Kidney (tissue), 14 donors: ENCODE measurements around the gene AGER. TPM values are rescaled to one million over a fixed set of nuclear protein-coding genes. Genes with fewer than 3 reads are reported as not detected.
"Not testable (repeated sequence)": the region's sequence is repeated elsewhere in the genome, so short reads cannot be mapped to it uniquely, and the experiment has no call there.

Source experiments
- DNase-seq, 5 donors: peaks; one replicate each; pipeline ENCODE4 v3.0.0-alpha.2; 2013 to 2020
- FAIRE-seq: peaks from 2 replicates; lab custom pipeline; 2012; peaks lifted over from hg19 to GRCh38; lab: Jason Lieb, UNC
- H3K27ac ChIP-seq, 2 donors: one replicate each; pipeline ENCODE4 v1.7.0; 2013; ENCODE audit warnings: low read depth in 2 of 2, low read length in 2 of 2, inconsistent platforms in 1 of 2
- H3K27me3 ChIP-seq: one replicate; pipeline ENCODE4 v1.7.1; 2013; ENCODE audit warnings: low read length, inconsistent platforms; ENCODE audit not compliant: control insufficient read depth, insufficient read depth
- H3K36me3 ChIP-seq, 3 donors: one replicate each; pipeline versions ENCODE4 v1.7.0 to v1.7.1; 2013; ENCODE audit warnings: low read length in 3 of 3, control low read depth in 1 of 3, inconsistent platforms in 1 of 3; ENCODE audit not compliant: insufficient read depth in 3 of 3, control insufficient read depth in 2 of 3
- H3K4me1 ChIP-seq, 3 donors: one replicate each; pipeline versions ENCODE4 v1.7.0 to v1.7.1; 2013; ENCODE audit warnings: low read length in 3 of 3, inconsistent platforms in 1 of 3, low read depth in 1 of 3; ENCODE audit not compliant: control insufficient read depth in 2 of 3, insufficient read depth in 2 of 3
- H3K4me3 ChIP-seq, 3 donors: one replicate each; pipeline versions ENCODE4 v1.7.0 to v1.8.1; 2013; ENCODE audit warnings: low read length in 3 of 3, control low read depth in 1 of 3, inconsistent platforms in 1 of 3
- H3K9ac ChIP-seq, 3 donors: one replicate each; pipeline versions ENCODE4 v1.7.0 to v1.7.1; 2013; ENCODE audit warnings: low read length in 3 of 3, control low read depth in 1 of 3, inconsistent platforms in 1 of 3
- H3K9me3 ChIP-seq, 3 donors: one replicate each; pipeline versions ENCODE4 v1.7.0 to v1.7.1; 2013; ENCODE audit warnings: low read length in 3 of 3, control low read depth in 1 of 3, inconsistent platforms in 1 of 3; ENCODE audit not compliant: control insufficient read depth in 2 of 3, insufficient read depth in 1 of 3
- CTCF ChIP-seq: IDR thresholded peaks from 3 replicates; pipeline ENCODE4 v1.5.1; 2012; ENCODE audit warnings: mild to moderate bottlenecking, moderate library complexity, borderline replicate concordance; ENCODE audit not compliant: insufficient read depth; ENCODE audit errors: extremely low read depth
- intact Hi-C: fragments of 100-400 bp; cut with DNase I; formaldehyde crosslinking; loops from one replicate; pipeline ENCODE4 v1.11.1; 2022
- polyA plus RNA-seq: library from polyadenylated mRNA; stranded (reverse); fragments of 350-450 nt; fragmentation: Illumina TruSeq; extraction: RNeasy Lipid Tissue Mini Kit (QIAGEN cat#74804); gene quantifications from one replicate; pipeline ENCODE4 v1.2.3, GENCODE V29; 2014; ENCODE audit warnings: low read depth, low replicate concordance; ENCODE audit not compliant: insufficient read depth
- total RNA-seq: library from RNA; stranded (reverse); fragmentation: NEBNext Ultra II Directional; extraction: Animal tissue kit (Norgen Biotek cat#: 25700); gene quantifications from one replicate; pipeline ENCODE4 v1.2.1, GENCODE V29; 2021
- donor health status: control.
- donor health status: control.
- donor health status: control.
- donor health status: control.
- donor health status: control.
- donor health status: DM: yes; HTN: yes; CAD: no.
- donor health status: Normal renal cell carcinoma (clear cell type).

Gene AGER
- total and polyA plus RNA-seq, 2 donors from 2014 or later: 7.1 to 13.0 TPM

- no peak for FAIRE-seq
These were observed 30.1 kb upstream of the AGER start for GRCh38 chr6:32214126-32214525.

GRCh38 chr6:32213649-32214048 lies 29.6 kb upstream of the AGER start:
- no peaks in the 10 kb centered on the region for H3K27me3 ChIP-seq
- no peaks in the 10 kb centered on the region for H3K4me1 ChIP-seq
- no peak for DNase-seq
- no peaks in the 10 kb centered on the region for H3K36me3 ChIP-seq
- no peak overlapping the region for H3K9ac ChIP-seq
- TF ChIP-seq CTCF: no peak
- H3K4me3 ChIP-seq: no peak overlapping the region
- no peak for FAIRE-seq
- intact Hi-C loops: no loop called here
- no peaks in the 10 kb centered on the region for H3K9me3 ChIP-seq
- H3K27ac ChIP-seq: no peak overlapping the region

More at GRCh38 chr6:32214126-32214525, 30.1 kb upstream of the AGER start:
- Histone ChIP-seq H3K9ac (no peak overlapping the region), H3K4me3 (no peak overlapping the region), H3K9me3 (no peaks in the 10 kb centered on the region), H3K27me3 (no peaks in the 10 kb centered on the region), H3K36me3 (no peaks in the 10 kb centered on the region), H3K27ac (no peak overlapping the region), H3K4me1 (no peaks in the 10 kb centered on the region)
- TF ChIP-seq CTCF: no peak
- DNase-seq: no peak
- intact Hi-C loops: no loop called here

GRCh38 chr6:32212076-32212760 lies 28.2 kb upstream of the AGER start:
- no peak overlapping the region for H3K4me3 ChIP-seq
- H3K9ac ChIP-seq: no peak overlapping the region
- no peaks in the 10 kb centered on the region for H3K9me3 ChIP-seq
- no peak for TF ChIP-seq CTCF
- intact Hi-C loops: no loop called here
- no peak for DNase-seq
- H3K27me3 ChIP-seq: no peaks in the 10 kb centered on the region
- no peaks in the 10 kb centered on the region for H3K36me3 ChIP-seq
- no peak for FAIRE-seq
- no peaks in the 10 kb centered on the region for H3K4me1 ChIP-seq
- H3K27ac ChIP-seq: no peak overlapping the region

GRCh38 chr6:32211432-32211831 lies 27.4 kb upstream of the AGER start:
- H3K9me3 ChIP-seq, H3K27me3 ChIP-seq, H3K27ac ChIP-seq, H3K4me1 ChIP-seq, H3K4me3 ChIP-seq, DNase-seq, intact Hi-C loops, H3K9ac ChIP-seq, H3K36me3 ChIP-seq, FAIRE-seq: not testable (repeated sequence)
